ENCODE measurements around the gene PLA2G15.
"Not testable (repeated sequence)": the region's sequence is repeated elsewhere in the genome, so short reads cannot be mapped to it uniquely, and the experiment has no call there.

The PLA2G15 gene

DNA sequence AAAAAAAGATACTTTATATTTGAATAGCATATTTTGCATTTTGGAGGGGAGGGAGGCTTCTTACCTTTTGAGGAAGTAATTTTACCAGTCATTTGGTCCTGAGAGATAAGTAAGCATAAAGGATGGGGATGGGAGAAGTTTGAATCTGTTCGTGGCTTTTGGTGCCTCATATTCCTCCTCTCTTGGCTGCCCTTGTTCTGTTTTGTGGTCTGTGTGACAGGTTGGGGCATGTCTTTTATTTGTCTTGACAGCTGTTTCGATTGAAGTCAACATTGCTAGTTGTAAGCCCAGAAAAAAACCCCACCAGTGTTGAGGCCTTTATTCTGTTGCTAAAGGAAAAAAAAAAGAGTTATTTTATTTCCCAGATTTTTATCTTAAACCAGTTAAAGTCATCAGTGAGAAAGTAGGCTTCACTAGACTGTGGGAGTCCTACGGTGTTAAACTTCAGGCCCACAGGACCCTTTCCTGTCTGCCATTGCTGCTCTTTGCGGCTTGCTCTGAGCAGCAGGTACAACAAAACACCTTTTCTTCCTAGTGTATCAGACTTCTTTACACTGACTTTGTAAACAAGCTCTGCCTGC lies 30.5 kb downstream of the PLA2G15 start:
- no peak for DNase-seq (ENCODE audit: low read depth in 1 of 2, low spot score in 1 of 2)

DNA sequence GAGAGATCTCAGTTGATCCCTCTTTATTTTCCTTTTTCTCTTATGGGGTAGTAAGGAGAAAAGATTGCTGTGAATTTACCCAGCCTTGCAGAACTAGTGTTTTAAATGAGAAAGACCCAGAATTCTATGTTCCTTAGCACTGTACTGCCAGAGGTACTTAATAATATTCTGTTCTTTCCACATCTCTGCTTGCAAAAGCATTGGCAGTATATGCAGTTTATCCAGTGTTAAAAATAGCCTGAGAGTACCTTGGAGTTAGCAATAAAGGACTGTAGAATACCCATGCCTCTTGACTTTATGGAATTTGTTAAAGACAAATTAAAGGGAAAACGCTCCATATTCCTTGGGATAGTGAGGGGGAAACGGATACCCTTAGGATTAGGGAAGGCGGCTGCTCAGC lies 31.1 kb downstream of the PLA2G15 start:
- DNase-seq (ENCODE audit: low read depth in 1 of 2, low spot score in 1 of 2): no peak

DNA sequence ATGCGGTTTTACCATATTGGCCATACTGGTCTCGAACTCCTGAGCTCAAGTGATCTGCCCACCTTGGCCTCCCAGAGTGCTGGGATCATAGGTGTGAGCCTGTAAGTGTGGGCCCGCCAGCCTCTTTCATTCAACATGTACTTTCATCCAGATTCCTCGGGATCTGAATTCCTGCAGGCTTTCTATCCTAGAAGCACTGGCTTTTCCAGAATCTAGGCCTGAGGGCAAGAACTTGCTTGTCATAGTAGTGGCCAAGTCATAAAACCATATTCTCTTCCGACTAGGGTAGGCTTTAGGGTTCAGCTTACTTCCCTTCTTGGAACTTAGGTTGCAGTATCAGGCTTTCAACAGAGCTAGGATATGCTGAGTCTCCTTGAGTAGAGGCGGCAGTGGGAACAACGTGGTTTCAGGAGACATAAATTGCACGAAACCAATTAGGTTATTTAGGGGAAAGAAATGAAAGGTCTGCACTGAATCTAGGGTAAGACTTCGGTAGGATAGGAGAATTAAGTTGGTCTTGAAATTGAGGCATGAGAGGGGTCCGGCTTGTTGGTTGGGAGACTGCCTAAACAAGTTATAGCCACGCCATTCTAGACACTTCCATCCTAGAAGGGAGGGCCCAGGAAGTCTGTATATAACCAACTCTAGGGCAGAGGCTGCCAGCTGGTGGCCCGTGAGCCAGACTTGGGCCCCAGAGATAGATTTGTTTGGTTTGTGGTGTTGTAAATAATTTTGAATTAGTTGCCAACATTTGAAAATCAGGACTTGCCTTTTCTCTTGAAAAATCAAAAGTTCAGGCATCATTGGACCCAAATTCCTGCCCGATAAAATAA lies 34.8 kb downstream of the PLA2G15 start:
- no peak for DNase-seq (ENCODE audit: low read depth in 1 of 2, low spot score in 1 of 2)

DNA sequence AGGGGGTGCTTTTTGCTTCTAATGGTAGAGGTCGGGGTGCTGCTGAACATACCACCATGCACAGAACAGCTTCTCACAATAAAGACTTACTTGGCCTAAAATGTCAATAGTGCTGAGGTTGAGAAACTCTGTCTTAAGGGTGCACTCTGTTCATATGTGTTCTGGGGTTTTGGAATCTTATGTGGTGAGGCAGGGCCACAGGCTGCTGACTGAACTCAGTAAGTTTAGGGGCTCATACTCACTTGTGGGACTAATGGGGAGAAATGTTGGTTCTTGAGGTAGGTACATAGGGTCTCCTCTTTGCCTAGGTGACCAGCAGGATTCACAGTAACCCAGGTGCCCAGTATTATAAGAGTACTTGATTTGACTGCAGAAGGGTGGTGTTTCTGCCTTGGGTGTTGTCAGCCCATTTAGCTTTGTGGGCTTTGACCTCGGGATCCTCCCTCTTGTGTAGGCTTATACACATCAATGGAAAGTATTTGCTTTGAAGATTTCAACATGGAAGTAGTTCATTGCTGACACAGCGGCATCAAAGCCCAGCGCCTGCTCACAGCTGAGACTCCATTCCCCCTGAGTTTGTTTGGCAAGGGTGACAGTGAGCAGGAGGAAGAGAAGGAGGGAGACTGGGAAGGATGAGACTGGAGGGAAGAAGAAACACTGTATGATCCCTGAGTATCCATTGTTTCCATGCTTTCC lies 36.3 kb downstream of the PLA2G15 start:
- no peak for DNase-seq (ENCODE audit: low read depth in 1 of 2, low spot score in 1 of 2)

DNA sequence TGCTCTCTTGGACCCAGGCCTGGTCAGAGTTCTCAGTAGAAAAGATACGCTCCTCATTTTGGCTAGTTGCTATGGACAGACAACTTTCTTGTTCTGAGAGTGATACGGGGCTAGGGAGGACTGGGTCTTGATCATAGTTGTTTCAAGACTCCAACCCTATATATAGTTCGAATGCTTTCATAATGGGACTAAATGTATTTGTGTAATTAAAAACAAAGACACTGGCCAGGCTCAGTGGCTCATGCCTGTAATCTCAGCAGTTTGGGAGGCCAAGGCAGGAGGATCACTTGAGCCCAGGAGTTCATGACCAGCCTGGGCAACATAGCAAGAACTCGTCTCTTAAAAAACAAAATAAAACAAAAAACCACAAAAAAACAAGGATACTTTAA lies 36.9 kb downstream of the PLA2G15 start:
- no peak for DNase-seq (ENCODE audit: low read depth in 1 of 2, low spot score in 1 of 2)

DNA sequence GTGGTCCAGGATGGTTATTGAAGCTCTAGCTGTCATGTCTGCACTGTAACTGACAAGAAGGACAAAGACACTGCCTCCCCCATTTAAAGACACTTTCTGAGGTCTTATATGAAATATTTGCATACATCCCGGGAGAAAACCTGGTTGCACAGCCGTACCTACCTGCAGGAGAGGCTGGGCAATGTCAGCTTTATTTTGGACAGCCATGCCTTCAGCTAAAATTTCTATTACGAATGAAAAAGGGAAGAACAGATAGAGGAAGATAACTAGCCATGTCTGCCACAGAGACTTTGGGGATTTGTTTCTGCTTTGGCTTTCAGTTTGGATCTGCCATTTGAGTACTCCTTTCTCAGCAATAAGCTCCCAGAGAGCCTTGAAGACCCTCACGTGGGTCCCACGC lies 38.2 kb downstream of the PLA2G15 start:
- DNase-seq (ENCODE audit: low read depth in 1 of 2, low spot score in 1 of 2): no peak

DNA sequence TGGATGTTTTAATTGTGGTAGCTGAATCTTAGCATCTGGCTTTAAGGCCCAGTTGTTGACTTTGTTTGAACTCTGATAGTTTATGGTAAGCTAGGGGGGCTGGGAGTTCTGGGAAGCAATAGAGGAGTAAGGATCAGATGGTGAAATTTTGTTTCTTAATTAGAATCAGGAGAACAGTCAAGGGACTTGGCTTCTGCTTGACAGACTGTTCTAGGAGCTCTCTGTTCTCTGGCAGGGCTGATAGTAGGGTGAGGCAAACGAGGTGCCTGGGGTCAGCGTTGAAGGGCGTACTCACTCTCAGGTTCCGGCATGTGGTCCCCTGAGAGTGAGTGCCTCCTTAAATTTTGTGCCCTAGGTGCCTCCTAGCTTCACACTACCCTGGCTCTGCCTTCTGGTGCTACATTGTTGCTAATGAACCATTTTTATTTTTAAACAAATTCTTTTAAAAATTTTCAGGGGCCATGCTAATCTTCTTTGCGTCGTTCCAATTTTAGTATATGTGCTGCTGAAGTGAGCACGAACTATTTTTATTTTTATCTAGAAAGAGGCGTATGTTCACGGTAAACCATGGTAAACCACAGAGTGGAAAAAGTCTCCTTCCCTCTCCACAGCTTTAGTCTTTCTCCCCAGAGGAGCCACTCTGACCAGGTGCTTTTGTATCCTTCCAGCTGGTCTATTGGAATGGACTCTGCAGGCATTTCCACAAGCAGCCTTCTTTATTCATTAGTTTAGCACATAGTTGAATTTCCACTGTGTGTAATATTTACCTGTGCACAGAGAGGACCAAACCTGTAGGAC lies 38.8 kb downstream of the PLA2G15 start:
- DNase-seq (ENCODE audit: low read depth in 1 of 2, low spot score in 1 of 2): no peak

DNA sequence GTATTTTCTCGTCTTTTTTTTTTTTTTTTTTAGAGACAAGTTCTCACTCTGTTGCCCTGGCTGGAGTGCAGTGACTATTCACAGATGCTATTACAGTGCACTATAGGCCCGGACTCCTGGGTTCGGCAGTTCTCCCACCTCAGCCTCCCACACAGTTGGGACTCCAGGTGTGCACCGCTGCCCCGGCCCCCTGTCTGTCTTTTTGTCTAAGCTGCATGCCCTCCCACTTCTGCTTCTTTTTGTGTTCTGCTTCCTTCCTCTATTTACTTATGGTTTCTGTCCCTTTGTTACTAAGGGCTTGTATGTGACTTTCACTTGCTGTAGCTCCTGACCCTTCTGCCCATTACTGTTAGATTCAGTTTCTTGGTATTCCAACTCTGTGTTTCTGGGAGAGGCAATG lies 39.7 kb downstream of the PLA2G15 start:
- DNase-seq (ENCODE audit: low read depth in 1 of 2, low spot score in 1 of 2): no peak

DNA sequence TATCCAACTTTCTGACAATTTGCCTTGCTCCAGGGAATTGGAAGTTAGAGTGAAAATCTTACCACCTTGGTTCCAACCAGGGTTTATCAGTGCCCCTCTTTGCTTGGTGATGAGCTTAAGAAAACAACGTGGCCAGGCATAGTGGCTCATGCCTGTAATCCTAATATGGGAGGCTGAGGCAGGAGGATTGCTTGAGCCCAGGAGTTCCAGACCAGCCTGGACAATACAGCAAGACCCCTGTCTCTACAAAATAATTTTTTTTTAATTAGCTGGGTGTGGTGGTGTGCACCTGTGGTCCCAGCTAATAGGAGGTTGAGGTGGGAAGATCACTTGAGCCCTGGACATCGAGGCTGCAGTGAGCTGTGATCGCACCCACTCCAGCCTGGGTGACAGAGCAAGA lies 40.5 kb downstream of the PLA2G15 start:
- DNase-seq (ENCODE audit: low read depth in 1 of 2, low spot score in 1 of 2): no peak

DNA sequence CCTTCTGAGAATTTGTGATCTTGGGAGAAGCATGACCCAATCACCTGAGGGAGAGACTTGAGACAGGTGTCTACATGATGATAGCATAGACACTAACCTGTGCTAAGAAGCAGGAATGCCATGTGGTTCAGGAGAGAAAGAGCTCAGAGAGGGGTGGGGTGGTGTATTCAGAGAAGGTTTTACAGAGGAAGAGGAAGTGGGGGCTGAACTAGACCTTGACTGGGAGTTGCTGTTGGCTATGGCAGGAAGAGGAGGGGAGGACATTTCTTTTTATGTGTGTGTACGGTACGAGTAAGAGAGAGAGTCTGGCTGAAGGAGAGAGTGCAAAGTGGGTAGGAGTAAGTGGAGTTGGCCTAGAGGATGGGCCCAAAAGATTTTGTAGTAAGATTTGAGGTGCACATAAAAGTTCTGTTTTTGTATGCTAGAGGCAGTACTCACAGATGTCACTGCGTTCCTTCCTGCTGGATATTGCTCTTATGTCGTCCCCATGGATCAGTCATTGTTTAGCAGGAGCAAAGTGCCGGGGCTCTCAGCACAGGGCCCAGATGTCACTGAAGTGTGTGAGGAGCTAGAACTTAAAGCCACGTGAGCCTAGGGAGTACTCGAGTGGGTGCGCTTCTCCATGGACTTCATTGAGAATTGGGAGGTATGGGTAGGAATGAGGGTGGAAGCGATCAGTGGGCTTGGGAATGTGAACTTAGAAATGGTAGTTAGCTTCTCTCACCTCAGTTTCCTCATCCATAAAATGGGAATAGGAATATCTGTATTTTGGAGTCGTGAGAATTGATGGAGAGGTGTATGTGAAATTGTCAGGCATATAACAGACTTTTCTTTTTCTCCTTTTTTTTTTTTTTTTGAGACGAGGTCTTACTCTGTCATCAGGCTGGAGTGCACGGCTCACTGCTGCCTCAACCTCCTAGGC lies 41.2 kb downstream of the PLA2G15 start:
- no peak for DNase-seq (ENCODE audit: low read depth in 1 of 2, low spot score in 1 of 2)

DNA sequence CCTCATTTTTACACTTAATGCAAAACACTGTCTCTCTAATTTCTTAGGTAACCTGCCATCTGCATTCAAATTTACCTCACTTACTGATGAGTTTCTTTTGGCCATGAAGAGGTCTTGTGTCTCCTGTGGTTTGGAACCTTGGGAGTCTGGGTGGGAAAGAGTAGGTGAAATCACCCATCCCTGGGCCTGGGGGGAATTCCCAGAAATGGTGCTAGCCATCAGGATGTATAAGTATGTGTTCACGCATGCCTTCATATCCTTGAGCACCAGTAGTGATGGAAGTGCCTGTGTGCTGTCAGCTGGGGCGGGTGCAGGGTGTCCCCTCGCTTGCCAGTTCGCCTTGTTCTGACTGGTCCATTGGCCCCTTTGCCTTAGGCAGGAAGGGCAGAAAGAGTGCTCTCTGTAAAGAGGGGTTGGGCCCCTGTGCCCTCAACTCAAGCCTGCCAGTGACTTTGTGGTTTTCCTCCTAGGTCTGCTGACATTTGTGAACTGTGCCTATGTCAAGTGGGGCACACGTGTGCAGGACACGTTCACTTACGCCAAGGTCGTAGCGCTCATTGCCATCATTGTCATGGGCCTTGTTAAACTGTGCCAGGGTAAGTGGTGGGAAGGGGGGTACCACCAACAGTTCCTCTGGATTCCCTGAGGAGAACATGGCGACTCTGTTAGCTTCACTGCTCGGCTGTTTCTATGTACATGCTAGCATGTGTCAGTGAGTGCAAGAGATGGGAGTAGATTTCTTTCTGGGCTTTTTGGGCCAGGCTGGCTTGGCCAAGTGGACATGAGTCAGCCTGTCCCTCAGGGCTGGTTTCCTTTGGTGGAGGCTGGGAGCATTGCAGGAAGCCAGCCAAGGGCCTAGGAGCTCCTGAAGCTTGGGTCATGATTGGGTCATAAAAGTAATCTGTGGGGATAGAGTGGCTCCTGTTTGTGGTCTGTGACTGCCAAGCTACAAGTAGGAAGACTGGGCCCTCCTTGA lies 42.4 kb downstream of the PLA2G15 start:
- no peak for DNase-seq (ENCODE audit: low read depth in 1 of 2, low spot score in 1 of 2)

DNA sequence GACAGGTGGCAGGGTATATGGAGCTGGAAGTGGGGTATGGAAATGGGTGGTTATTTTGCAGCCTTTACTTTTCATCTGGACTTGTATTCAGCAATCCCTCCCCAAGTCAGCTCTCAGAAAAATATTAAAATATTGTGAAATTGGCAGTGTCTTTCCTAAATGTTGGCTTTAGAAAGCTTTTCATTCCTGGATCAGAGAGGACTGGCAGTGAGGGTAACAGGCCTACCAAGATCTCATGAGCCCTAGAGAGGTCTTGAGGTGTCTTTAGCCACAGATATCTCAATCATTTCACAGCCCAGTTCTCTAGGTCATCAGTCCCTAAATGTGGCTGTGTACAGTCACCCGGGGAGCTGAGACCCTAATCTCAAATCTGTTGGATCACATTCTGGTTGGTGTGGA lies 43.1 kb downstream of the PLA2G15 start:
- no peak for DNase-seq (ENCODE audit: low read depth in 1 of 2, low spot score in 1 of 2)

DNA sequence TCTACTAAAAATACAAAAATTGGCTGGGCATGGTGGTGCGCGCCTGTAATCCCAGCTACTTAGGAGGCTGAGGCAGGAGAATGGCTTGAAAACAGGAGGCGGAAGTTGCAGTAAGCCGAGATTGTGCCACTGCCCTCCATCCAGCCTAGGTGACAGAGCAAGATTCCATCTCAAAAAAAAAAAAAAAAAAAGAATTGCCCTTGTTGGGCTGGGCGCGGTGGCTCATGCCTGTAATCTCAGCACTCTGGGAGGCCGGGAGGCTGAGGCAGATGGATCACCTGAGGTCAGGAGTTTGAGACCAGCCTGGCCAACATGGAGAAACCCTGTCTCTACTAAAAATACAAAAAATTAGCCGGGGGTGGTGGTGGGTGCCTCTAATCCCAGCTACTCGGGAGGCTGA lies 43.6 kb downstream of the PLA2G15 start:
- not testable (repeated sequence) for DNase-seq (ENCODE audit: low read depth in 1 of 2, low spot score in 1 of 2)

DNA sequence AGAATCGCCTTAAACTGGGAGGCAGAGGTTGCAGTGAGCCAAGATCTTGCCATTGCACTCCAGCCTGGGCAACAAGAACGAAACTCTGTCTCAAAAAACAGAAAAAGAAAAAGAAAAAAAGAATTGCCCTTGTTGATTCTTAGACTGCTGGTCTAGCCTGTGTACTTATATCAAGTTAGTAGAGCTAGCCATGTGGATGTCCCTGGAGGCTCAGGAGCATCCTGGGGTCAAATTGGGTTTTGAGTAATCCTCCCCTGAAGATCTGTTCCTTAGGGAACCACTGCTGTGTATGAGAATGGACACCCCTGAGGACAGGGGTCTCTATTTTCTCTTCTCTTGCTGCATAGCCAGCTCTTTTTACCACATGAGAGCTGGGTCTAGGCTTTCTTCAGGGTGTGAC lies 44.0 kb downstream of the PLA2G15 start:
- no peak for DNase-seq (ENCODE audit: low read depth in 1 of 2, low spot score in 1 of 2)

DNA sequence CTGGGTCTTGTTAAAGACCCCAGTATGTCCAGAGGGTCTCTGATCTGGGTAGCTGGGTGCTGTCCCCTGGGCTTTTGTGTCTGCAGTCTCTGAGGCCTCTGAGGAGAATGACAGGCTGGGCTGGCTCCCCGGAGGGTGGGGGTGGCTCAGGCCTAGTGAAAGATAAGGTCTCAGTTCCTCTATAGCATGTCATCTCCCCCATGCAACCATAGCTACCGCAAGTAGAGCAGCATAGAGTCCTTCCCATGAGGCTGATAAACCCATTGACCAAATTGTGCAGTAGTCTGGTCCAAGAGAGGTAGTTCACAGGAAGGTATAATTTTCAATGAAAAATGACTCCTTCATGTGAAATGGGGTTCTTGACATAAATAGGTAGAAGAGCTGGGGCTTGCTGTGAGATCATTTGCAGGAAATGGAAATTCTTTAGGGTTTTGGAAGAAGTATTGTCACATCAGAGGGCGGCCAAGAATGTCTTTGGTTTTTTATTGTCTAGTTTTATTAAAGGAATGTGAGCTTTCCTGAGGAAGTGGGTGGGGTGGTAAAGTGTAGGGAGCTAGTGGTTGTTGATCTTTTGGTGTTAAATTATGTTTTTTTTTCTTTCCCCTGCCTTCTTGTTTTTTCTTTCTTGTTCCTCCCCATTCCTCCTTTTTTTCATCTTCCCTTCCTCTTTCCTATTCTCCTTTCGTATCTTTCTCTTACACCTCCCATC lies 44.6 kb downstream of the PLA2G15 start:
- peak in 1 of 2 donors; percentile 32 for DNase-seq (ENCODE audit: low read depth in 1 of 2, low spot score in 1 of 2)

DNA sequence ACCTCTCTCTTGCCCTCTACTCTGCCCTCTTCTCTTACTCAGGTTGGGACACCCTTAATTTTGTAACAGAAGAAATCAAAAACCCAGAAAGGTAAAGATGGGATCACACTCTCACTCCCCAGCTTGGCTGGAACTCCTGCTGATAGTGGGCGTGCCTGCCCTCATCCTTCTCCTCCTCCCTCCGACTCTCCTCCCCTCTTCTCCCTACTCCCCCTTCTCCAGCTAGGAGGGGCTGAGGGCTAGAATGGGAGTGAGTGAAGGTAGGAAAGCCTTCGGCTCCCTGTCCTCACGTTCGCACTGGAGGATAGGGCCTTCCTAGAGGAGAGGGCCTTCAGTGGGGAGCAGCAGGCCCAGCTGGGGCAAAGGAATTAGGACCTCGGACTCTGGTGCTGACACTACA lies 45.3 kb downstream of the PLA2G15 start:
- DNase-seq (ENCODE audit: low read depth in 1 of 2, low spot score in 1 of 2): no peak

DNA sequence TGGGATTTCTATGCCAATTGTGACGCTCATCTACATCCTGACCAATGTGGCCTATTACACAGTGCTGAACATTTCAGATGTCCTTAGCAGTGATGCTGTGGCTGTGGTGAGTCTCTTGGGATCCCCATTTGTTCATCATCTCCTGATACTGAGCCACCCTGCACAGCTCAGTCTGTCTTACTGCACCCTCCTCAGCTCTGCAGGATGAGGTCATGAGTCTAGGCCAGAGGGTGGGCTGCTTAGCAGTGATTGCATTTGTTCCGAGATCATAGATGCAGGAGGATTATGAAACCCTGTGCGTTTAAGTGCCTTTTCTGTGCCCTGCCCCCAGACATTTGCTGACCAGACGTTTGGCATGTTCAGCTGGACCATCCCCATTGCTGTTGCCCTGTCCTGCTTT lies 46.1 kb downstream of the PLA2G15 start:
- DNase-seq (ENCODE audit: low read depth in 1 of 2, low spot score in 1 of 2): no peak

DNA sequence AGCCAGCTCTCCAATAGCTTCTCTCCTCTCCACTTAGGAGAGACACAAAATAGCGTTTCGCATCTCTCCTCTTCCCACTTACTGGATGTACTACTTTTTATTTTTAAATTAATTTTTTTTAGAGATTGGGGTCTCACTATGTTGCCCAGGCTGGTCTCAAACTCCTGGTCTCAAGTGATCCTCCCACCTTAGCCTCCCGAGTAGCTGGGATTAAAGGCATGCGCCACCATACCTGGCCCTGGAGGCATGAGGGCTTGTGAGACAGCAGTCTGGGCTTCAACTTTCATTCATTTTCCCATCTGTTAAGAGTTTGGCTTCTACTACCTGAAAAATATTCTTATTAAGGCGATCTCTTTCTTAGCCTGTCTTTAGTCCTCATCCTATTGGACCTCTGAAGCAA lies 47.3 kb downstream of the PLA2G15 start:
- no peak for DNase-seq (ENCODE audit: low read depth in 1 of 2, low spot score in 1 of 2)

DNA sequence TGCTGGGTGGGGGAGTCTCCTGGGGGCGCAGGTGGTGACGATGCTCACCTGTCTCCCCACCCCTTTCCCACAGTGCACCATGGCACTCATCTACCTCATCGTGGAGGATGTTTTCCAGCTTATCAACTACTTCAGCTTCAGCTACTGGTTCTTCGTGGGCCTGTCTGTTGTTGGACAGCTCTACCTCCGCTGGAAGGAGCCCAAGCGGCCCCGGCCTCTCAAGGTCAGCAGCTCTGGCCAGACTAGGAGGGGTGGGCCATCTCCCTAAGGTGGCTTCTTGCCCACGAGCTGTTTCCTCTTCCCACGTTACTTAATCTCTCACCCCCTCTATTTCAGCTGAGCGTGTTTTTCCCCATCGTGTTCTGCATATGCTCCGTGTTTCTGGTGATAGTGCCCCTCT lies 51.1 kb downstream of the PLA2G15 start:
- DNase-seq (ENCODE audit: low read depth in 1 of 2, low spot score in 1 of 2): no peak
